GM10847 (cell line): ENCODE results near the gene CFL2.

ENCODE experiments used
- POLR2A ChIP-seq: IDR thresholded peaks from 2 replicates; pipeline ENCODE4 v1.6.1; 2011; ENCODE audit not compliant: insufficient read length; ENCODE audit errors: extremely low read depth

Gene CFL2

DNA sequence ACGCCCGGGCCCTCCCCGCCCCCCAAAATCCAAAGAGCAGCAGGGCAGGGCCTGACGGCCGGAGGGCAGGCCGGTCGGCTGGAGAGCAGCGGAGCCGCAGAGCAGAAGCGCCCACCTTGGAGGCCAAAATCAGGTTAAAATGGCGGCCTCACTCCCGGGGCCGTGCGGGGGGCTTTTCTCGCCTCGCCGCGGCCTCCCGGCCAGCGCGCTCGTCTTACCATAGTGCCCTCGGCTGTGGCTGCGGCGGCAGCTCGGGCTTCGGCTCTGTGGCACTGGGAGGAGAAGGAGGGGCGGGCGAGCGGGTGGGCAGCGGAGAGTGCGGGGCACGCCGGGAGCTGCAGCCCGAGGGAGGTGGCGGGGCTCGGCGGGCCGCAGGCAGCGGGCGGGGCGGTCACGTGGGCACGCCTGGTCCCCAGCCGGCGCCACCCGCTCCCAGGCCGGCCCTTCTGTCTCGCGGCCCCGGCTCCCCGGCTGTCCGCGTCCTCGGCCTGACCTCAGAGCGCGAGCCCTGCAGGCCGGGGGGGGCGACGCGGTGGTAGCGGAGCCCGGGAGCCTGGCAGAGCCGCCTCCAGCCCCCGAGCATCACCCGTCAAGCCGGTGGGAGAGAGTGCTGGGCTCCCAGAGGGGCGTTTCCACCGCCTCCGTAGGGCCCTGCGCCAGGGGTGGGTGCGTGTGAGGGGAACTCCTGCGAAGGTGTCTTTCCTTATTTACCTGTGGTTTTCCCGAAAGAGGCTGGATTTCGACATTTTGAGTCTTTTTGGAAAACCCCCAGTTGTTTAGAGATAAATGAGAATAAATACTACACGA lies at the start of gene CFL2:
Gene CFL2 (minus strand): TSS at position 274 of the 807 bp plus-strand sequence. CDS start 53 bp downstream, at position 221.
- peak; percentile 65 for TF ChIP-seq POLR2A

DNA sequence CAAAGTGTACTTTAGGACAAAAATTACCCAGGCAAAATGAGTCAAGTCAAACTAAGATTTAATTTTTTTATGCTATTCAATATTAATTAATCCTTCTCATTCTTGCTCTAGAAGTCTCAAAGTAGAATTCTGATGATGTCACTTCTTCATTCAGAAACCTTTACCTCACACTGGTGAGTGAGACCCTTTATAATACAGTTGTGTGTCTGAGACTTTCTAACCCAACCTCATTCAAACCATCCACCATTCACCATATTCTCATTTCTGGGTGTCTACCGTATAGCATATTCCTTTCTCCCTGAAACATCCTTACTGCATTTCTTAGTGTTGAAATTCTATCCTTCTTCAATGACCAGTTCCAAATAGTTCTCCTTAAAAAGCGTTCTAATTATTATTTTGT lies 40.8 kb upstream of the CFL2 start:
- TF ChIP-seq POLR2A = no peak

DNA sequence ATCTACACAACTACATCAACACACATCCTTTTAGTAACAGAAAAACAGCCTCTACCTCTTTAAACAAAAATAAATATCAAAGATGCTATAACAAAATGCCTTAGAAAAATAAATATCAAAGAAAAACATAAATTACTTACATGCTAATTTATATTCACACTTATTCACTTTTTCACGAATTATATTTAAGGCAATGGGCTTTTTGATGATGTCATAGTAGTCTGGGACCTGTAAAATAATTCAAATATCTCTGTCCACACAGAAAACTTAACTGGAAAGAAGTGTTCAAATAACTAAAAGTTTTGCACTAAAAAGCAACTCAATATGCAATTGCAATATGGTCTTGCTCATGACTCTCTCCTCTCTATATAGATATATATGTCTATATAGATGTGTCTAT lies 40.3 kb upstream of the CFL2 start:
- no peak for TF ChIP-seq POLR2A

DNA sequence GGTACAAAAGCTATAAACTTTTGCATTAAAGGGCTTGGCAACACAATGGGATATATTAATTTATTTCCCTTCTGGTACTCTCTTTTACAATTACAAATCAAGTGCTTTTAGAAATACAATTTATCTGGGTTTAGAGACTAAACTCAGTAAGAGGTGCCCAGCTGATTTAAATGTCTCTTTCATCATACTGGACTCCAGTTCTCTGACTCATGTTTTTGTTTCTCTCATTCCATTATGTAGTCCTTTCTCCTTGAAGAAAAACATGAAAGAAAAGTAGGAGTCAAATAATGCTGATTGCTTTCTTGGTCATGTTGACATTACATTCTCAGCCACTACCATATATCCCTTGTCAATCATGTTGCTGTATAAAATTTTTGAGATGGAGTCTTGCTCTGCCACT lies 36.3 kb upstream of the CFL2 start:
- no peak for TF ChIP-seq POLR2A

DNA sequence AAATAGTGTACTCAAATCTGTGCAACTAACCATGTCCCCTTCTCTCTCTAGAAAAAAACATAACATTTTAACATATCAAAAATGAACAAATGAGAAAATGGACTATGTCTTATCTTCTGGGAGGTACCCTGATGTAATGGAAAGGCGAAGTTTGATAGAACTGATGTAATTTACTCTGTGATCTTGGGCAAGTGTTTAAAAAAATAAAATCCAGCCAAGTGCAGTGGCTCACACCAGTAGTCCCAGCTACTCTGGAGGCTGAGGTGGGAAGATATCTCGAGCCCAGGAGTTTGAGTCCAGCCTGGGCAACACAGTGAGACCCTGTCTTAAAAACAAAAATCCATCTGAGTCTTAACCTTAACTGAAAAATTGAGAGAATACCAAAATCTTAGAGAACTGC lies 35.8 kb upstream of the CFL2 start:
- TF ChIP-seq POLR2A = no peak

DNA sequence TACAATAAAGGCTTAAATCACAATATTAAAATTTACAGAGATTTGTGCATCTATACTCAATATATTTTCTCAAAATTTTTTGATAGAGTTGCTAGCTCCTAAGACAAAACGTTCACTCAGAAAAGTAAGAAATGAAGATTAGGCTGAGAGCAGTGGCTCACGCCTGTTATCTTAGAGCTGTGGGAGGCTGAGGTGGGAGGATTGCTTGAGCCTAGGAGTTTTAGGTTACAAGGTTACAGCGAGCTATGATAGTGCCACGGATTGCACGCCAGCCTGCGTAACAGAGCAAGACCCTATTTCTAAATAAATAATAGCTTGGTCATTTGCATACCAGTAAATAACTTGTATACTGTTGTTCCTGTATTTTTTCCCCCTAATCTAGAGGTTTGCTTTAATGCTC lies 35.0 kb upstream of the CFL2 start:
- TF ChIP-seq POLR2A = no peak

DNA sequence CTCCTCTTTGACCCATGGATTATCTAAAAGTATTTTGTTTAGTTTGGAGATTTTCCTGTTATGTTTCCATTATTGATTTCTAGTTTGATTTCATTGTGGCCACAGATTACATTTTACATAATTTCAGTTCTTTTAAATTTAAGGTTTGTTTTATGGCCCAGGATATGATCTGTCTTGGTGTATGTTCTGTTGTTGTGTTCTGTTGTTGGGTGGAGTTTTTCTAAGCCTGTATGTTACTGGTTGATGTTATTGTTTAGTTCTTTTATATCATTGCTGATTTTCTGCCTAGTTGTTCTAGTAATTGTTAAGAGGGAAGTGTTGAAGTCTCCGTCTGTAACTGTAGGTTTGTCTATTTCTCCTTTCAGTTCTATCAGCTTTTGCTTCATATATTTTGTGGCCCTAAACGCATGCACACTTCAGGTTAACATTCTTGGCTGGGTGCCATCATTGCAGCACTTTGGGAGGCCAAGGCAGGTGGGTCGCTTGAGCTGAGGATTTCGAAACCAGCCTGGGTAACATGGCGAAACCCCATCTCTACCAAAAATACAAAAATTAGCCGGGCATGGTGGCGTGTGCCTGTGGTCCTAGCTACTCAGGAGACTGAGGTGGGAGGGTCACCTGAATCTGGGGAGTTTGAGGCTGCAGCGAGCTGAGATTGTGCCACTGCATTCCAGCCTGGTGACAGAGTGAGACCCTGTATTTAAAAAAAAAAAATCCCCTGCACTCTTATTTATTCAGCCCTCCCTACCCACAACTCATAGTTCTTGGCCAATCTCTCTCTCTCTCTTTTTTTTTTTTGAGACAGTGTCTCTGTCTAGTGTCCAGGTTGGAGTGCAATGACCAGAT lies 28.1 kb upstream of the CFL2 start:
- TF ChIP-seq POLR2A = no peak

DNA sequence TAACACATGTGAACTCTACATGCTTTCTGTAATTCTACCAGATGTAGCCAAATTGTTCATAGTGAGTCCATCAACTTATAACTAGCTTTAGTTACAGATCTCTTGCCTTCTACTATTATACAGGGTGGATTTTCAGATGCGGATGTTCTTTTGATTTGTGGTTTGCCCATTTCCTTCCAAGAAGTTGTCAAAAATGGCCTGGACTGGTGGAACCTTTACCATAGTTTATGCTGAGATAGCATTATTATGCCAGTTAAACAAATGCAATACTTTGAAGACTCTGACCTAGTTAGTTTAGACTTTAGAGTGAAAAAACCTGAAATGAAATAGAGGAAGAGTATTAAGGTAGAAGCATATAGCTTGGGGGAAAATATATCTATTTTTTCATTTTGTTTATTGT lies 27.4 kb upstream of the CFL2 start:
- no peak for TF ChIP-seq POLR2A

DNA sequence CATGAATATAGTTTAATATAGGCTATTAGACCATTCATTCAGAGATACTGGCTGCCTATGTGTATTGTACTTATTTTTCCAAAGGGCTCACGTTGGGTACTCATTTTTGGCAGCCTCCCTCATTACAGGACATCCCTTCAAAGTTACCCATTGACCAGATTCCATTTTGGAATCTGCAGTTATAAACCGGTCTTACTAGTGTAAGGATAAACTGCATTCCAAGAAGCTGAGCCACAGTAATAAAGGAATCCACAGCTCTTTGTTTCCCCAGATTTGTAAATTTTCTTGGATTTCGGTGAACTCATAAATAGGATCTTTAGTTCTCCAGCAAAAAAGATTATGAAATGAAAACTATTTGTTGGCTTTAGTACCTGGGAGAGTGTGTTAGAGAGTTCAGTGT lies 18.9 kb upstream of the CFL2 start:
- no peak for TF ChIP-seq POLR2A

DNA sequence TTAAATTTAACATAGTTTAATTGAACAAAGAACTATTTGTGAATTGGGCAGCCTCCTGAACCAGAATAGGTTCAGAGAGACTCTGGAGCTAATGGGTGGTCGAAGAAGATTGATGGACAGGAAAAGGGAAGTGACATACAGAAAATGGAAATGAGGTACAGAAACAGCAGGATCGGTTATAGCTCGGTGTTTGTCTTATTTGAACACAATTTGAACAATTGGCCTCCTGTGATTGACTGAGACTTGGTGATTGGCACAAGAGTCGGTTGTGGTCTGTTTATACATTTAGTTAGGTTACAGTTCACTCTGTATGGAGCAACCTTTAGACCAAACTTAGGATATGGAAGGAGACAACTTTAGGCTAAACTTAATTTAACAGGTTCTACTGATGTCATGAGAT lies 18.4 kb upstream of the CFL2 start:
- no peak for TF ChIP-seq POLR2A

DNA sequence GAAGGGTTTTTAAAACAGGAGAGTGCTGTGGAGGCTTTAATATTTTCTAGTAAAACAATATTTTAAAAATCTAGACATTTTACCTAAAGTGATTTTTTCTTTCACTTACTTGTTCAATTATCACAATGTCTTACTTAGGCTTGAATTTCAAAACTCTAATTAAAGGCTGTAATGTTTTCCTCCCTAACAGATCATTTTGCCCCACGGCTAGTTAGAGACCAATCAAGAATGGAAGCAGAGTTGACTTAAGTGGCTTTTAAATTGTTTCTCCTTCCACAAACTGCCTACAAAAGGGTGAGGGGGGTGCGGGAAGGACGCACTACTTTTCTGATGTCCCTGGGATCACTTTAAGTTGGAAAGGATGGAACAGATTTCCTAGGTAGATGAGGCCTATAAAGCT lies 9.5 kb upstream of the CFL2 start:
- TF ChIP-seq POLR2A = no peak

DNA sequence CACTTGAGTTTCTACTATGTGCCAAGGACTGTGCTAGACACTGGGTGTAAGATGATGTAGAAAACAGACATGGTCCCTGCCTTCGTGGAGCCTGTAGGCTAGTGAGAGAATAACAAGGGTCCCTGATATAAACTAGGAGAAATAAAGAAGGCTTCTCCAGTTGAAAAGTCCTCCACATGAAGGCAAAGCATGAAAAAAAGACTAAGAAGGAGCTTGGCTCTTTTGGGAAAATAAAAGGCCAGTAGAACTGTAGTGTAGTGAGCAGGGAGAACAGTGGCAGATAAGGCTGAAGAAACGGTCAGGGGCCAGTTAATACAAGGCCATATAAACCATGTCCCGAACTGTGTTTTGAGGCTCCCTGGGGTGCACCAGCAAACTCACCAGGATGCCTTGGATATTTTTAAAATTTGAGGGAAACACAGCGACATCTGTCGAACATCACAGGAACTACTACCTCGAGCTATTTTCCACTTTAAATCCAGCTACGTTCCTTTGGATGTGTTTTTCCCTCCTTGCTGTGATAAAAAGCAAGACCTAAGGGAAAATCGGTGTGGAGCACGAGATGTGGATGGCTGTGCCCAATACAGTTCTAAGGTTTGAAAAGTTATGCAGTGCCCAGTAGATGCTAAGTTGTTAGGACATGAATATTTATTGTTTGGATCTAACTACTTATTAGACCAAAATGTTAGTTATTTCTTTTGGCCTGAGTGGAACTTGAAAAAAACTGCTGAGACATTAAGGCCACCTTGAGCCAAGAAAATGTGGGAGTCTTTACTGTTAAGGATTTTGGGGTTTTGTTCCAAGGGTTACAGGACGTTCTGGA lies 8.5 kb upstream of the CFL2 start:
- no peak for TF ChIP-seq POLR2A

DNA sequence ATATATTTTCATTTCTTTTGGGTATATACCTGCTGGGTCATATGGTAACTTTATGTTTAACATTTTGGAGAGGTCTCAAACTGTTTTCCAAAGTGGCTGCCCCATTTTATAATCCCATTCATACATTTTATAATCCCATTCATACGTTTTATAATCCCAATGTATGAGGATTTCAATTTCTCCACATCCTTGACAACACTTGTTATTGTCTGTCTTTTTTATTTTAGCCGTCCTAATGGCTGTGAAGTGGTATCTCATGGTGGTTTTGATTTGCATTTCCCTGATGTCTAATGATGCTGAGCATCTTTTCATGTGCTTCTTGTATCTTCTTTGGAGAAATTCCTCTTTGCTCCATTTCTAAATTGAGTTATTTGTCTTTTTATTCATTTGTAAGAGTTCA lies 6.7 kb upstream of the CFL2 start:
- TF ChIP-seq POLR2A = no peak

DNA sequence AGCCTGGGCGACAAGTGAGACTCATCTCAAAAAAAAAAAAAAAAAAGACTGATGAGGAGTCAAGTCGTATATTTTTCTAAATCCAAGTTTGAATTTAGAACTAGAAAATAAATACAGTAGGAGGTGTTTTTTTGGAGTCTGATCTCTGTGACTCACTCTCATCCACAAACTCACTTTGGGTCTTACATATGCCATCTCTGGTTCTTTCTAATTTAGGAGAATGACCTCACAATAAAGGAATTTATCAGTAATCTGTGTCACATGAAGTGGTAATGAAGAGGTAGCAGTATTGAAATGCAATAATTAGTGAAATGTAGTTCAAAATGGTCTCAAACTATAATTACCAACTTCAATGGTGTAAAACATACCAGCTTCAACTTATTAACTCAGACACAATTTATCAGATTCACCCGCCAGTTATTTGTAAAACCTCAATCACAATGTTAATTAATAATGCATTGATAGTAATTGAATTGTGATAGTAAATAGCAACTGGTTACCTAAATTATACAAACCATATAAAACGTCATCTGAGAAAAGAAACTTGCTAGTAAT lies 4.4 kb upstream of the CFL2 start:
- TF ChIP-seq POLR2A = no peak
